NB4 (cell line): ENCODE results near the gene SCRN2.
A peak's percentile ranks its signal among the peaks of the same experiment; 100 is the strongest.

Source experiments
- DNase-seq: peaks from one replicate; pipeline ENCODE4 v3.0.0; 2010; ENCODE audit warnings: low read depth
- H3K4me3 ChIP-seq: one replicate; pipeline ENCODE4 v1.5.1; 2011; ENCODE audit warnings: mild to moderate bottlenecking, low read depth, low read length, moderate library complexity
- CTCF ChIP-seq: IDR thresholded peaks from one replicate; pipeline ENCODE4 v1.5.1; 2012; ENCODE audit warnings: low read depth, low read length
- MAX ChIP-seq: IDR thresholded peaks from 2 replicates; pipeline ENCODE4 v1.6.1; 2011; ENCODE audit warnings: low read depth, low read length
- MYC ChIP-seq: IDR thresholded peaks from 2 replicates; pipeline ENCODE4 v1.6.1; 2011; ENCODE audit warnings: low read depth, low read length
- POLR2A ChIP-seq: IDR thresholded peaks from 2 replicates; pipeline ENCODE4 v1.6.1; 2011; ENCODE audit warnings: mild to moderate bottlenecking; ENCODE audit not compliant: insufficient read length; ENCODE audit errors: extremely low read depth

The SCRN2 gene

GRCh38 chr17:47830396-47831002, 10.6 kb downstream of the SCRN2 start:
- peak overlapping the region; percentile 99 for H3K4me3 ChIP-seq
- TF ChIP-seq MYC (no peak), CTCF (no peak), MAX (no peak), POLR2A (no peak)
- no peak for DNase-seq

- no peak for DNase-seq
- H3K4me3 ChIP-seq, result peak overlapping the region; percentile 99
- TF ChIP-seq POLR2A (no peak), MAX (no peak)
Observed at GRCh38 chr17:47829870-47830269, 11.2 kb downstream of the SCRN2 start.

GRCh38 chr17:47823519-47823918, 17.6 kb downstream of the SCRN2 start:
- no peak overlapping the region for H3K4me3 ChIP-seq
- no peak for TF ChIP-seq CTCF
- TF ChIP-seq MAX, result no peak
- TF ChIP-seq MYC, result no peak
- TF ChIP-seq POLR2A, result no peak
- no peak for DNase-seq

- H3K4me3 ChIP-seq, result no peak overlapping the region
- TF ChIP-seq CTCF (no peak), MAX (no peak), MYC (no peak), POLR2A (no peak)
- DNase-seq, result no peak
Observed at GRCh38 chr17:47822785-47823184, 18.3 kb downstream of the SCRN2 start.

- H3K4me3 ChIP-seq, result peak within 1 kb of the TSS; percentile 87
- DNase-seq, result peak; percentile 93
- TF ChIP-seq POLR2A, result peak; percentile 43
- TF ChIP-seq CTCF, result peak; percentile 34
- peak; percentile 60 for TF ChIP-seq MYC
- peak; percentile 60 for TF ChIP-seq MAX
Observed at GRCh38 chr17:47821424-47822391, 19.4 kb downstream of the SCRN2 start, which contains the start of gene OSBPL7. TSS of gene OSBPL7 (minus strand) at chr17:47821794. CDS start at chr17:47820278, 1,516 bp downstream.

- TF ChIP-seq MYC (no peak), CTCF (no peak), POLR2A (no peak), MAX (no peak)
- peak overlapping the region; percentile 87 for H3K4me3 ChIP-seq
- DNase-seq, result no peak
Observed at GRCh38 chr17:47821031-47821423, 20.0 kb downstream of the SCRN2 start.
